Activated B cell treated with CpG ODN at 0.5 μM for 24 hours (primary cell): Measurements from ENCODE around the gene HOXD3. TPM values are rescaled to one million over a fixed set of nuclear protein-coding genes. Genes with fewer than 3 reads are reported as not detected.

Experiments used
- ATAC-seq: fragments of 200-7000 bp; cut with Tn5 transposase; one replicate; pipeline ENCODE4 v1.10.0; 2021; ENCODE audit warnings: low read depth, mild to moderate bottlenecking, moderate library complexity
- CTCF ChIA-PET: fragments of 350-600 bp; sonication (Branson Sonifier 250); formaldehyde crosslinking; loops from one replicate; lab custom pipeline; 2021; ENCODE audit warnings: antibody characterized with exemption; lab: Charles Lee
- POLR2A ChIA-PET: fragments of 350-600 bp; sonication (Branson Sonifier 250); formaldehyde crosslinking; loops from one replicate; lab custom pipeline; 2021; ENCODE audit warnings: antibody characterized with exemption; lab: Charles Lee
- DNase-seq: peaks from one replicate; pipeline ENCODE4 v3.0.0; 2022
- H3K27ac Mint-ChIP-seq: one replicate; pipeline ENCODE4 v1.8.0; 2020; ENCODE audit warnings: mixed read lengths
- H3K27me3 Mint-ChIP-seq: one replicate; pipeline ENCODE4 v1.8.0; 2021; ENCODE audit warnings: mixed read lengths
- H3K36me3 Mint-ChIP-seq: one replicate; pipeline ENCODE4 v1.8.0; 2021; ENCODE audit warnings: low read depth, mixed read lengths
- H3K4me1 Mint-ChIP-seq: one replicate; pipeline ENCODE4 v1.8.0; 2021; ENCODE audit warnings: mixed read lengths
- H3K4me3 Mint-ChIP-seq: one replicate; pipeline ENCODE4 v1.8.0; 2020; ENCODE audit warnings: mild to moderate bottlenecking, mixed read lengths
- H3K9me3 Mint-ChIP-seq: one replicate; pipeline ENCODE4 v1.8.0; 2020; ENCODE audit warnings: mixed read lengths
- CTCF ChIP-seq: fragments of 200-600 bp; IDR thresholded peaks from one replicate; pipeline ENCODE4 v1.8.0; 2022; ENCODE audit warnings: antibody characterized with exemption, mild to moderate bottlenecking
- intact Hi-C: fragments of 100-400 bp; cut with micrococcal nuclease; formaldehyde crosslinking; loops from one replicate; pipeline ENCODE4 v1.15.1; 2024
- total RNA-seq: library from RNA; stranded (reverse); gene quantifications from 2 replicates; pipeline ENCODE4 v1.2.3, GENCODE V29; 2022

The HOXD3 gene
- total RNA-seq, 1 donor from 2014 or later = not detected

- peaks cover 5% of the 10 kb centered on the region for H3K4me1 Mint-ChIP-seq
- ATAC-seq (no peak), DNase-seq (no peak)
- intact Hi-C loops = no loop called here
- POLR2A ChIA-PET = interaction anchor here (0.6 kb wide), 1 partner anchor 1159 kb away, joined by 8 read pairs; no protein-coding TSS in a partner anchor
- no peaks in the 10 kb centered on the region for H3K36me3 Mint-ChIP-seq
- CTCF ChIA-PET = interaction anchor here (0.6 kb wide), 1 partner anchor 9 kb away, joined by 3 read pairs; no protein-coding TSS in a partner anchor
- no peak for TF ChIP-seq CTCF
- no peak overlapping the region for H3K27ac Mint-ChIP-seq
- no peaks in the 10 kb centered on the region for H3K9me3 Mint-ChIP-seq
- no peak overlapping the region for H3K4me3 Mint-ChIP-seq
- H3K27me3 Mint-ChIP-seq = peaks cover 64% of the 10 kb centered on the region
Measured at GRCh38 chr2:176117823-176118371, 39.2 kb upstream of the HOXD3 start.

DNA sequence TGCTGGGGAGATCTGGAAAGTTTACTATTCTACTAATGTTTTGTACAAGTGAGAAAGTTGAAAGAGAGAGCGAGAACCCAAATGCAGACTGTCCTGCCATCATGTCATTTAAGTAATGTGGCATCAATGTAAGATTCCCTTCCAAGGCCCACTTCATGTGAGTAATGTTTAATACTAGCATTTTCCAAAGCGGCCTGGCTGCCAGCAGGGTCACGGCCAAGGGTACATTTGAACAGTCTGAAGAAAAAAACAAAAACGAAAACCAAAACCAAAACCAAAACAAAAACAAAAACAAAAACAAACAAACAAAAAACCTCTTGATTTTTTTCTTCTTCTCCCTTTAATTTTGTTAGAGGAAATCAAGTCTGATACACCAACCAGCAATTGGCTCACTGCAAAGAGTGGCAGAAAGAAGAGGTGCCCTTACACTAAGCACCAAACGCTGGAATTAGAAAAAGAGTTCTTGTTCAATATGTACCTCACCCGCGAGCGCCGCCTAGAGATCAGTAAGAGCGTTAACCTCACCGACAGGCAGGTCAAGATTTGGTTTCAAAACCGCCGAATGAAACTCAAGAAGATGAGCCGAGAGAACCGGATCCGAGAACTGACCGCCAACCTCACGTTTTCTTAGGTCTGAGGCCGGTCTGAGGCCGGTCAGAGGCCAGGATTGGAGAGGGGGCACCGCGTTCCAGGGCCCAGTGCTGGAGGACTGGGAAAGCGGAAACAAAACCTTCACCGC, 38.3 kb upstream of the HOXD3 start:
- H3K9me3 Mint-ChIP-seq = no peaks in the 10 kb centered on the region

DNA sequence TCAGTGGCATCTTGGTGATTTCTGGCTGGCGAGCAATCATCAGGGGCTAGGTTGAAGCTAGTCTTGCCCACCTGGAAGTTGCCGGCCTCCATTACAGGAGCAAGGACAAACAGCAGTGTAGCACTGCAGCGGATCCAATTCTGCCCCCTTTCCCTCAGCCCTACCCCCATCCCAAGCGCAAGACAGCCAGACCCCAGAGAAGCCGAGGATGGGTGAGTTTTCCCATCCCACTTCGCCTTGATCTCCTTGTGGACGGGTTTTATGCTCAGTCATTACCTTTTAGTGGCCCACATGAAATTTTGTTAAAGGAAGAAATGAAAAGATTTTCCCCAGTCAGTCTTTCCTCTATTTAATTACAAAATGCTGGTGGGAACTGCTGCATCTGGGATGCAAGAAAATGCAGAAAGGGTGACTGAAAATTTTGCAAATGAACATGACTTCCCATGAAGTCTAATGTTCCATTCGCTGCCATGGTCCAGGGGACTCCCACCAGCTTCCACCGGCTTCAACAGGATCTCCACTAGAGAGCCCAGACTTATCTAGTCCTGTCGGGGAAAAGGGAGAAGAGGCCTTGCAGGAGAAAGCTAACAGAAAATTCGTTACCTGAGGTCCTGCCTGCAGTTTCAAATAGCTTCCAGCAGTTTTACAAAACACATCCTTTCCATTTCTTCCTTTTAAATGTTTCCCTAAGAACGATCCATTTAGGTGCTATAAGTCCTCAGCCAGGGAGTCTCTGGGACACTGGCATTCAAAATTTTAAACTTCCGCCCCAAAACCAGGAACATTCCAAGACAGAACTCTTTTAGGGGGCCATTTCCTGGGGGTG, 36.5 kb upstream of the HOXD3 start:
- H3K36me3 Mint-ChIP-seq = no peaks in the 10 kb centered on the region
- no peak for TF ChIP-seq CTCF
- peaks cover 10% of the 10 kb centered on the region for H3K4me1 Mint-ChIP-seq
- H3K4me3 Mint-ChIP-seq = no peak overlapping the region
- no peak for DNase-seq
- H3K27me3 Mint-ChIP-seq = peaks cover 67% of the 10 kb centered on the region
- ChIA-PET CTCF (no interaction called here), POLR2A (no interaction called here)
- no peaks in the 10 kb centered on the region for H3K9me3 Mint-ChIP-seq
- intact Hi-C loops = no loop called here
- no peak for ATAC-seq
- H3K27ac Mint-ChIP-seq = no peak overlapping the region

More for the DNA sequence above, 38.3 kb upstream of the HOXD3 start:
- DNase-seq (no peak), ATAC-seq (no peak)
- intact Hi-C loops = no loop called here
- H3K4me3 Mint-ChIP-seq = no peak overlapping the region
- H3K36me3 Mint-ChIP-seq = no peaks in the 10 kb centered on the region
- peaks cover 61% of the 10 kb centered on the region for H3K27me3 Mint-ChIP-seq
- no peak for TF ChIP-seq CTCF
- no peak overlapping the region for H3K27ac Mint-ChIP-seq
- ChIA-PET POLR2A (no interaction called here), CTCF (interaction anchor here (0.6 kb wide), 1 partner anchor 8 kb away, joined by 3 read pairs; no protein-coding TSS in a partner anchor)
- peaks cover 8% of the 10 kb centered on the region for H3K4me1 Mint-ChIP-seq

DNA sequence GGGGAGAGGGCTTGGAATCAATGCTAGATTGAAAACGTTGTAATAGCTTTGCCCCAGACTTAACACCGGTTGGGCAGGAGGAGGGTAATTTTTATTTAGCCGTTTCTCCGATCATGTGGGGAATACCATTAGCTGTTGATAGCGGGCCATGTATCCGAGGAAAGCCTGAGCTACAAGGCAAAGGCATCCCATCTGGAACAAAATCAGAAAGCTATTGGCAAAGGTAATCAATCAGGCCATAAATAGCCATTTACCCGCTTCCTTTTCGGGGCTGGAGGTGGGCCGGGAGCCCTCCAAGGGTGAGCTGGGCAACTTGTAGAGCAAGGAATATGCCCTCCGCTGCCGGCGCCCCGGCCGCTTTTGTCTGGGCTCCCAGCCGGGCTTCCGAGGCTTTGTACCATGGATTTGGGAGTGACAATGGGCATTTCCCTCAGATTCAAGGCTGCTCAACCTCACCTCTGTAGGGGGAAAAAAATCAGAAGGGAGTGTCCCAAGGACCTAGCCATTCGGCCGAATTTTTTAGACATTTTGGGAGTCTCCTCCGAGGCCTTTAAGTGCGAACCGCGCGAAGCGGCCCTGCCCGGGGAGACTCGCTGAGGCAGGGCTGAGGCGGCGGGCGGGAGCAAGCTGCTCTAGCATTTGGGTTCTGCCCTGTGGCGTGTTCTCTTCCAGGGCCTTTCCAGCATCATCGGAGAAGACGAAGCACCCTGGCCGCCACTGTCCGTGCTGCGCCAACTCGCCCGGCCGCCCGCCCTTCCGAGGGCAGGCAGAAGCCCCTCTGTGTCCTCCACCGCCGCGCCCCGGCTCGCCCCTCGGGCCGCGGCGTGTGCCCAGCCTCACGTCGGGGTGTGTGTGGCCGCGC, 35.7 kb upstream of the HOXD3 start:
- peaks cover 67% of the 10 kb centered on the region for H3K27me3 Mint-ChIP-seq
- H3K9me3 Mint-ChIP-seq = no peaks in the 10 kb centered on the region
- H3K4me1 Mint-ChIP-seq = peaks cover 10% of the 10 kb centered on the region
- no peak overlapping the region for H3K4me3 Mint-ChIP-seq
- H3K36me3 Mint-ChIP-seq = no peaks in the 10 kb centered on the region
- ChIA-PET POLR2A (no interaction called here), CTCF (interaction anchor here (0.7 to 1.2 kb wide), 2 partner anchors 428 to 433 kb away, joined by 3 read pairs; no protein-coding TSS in a partner anchor)
- intact Hi-C loops = no loop called here
- no peak for DNase-seq
- no peak for TF ChIP-seq CTCF
- no peak overlapping the region for H3K27ac Mint-ChIP-seq
- no peak for ATAC-seq
